SK-N-MC (cell line): ENCODE measurements around the gene DLEC1.

ENCODE experiments used
- EZH2 ChIP-seq: fragments of 200-600 bp; sonication (generic); IDR thresholded peaks from one replicate; pipeline ENCODE4 v1.6.1; 2017; ENCODE audit warnings: antibody characterized with exemption
- POLR2AphosphoS5 ChIP-seq: IDR thresholded peaks from 2 replicates; pipeline ENCODE4 v1.6.1; 2012; ENCODE audit warnings: mild to moderate bottlenecking, low read depth, low read length, borderline replicate concordance

- TF ChIP-seq EZH2 (no peak), POLR2AphosphoS5 (no peak)
These were observed 119.5 kb downstream of the DLEC1 start for GRCh38 chr3:38158472-38158871.
